Panc1 (cell line): ENCODE results near the gene ZNF521. TPM values are rescaled to one million over a fixed set of nuclear protein-coding genes. Genes with fewer than 3 reads are reported as not detected.

Experiments used
- ATAC-seq: fragments of 200-7000 bp; cut with Tn5 transposase; 2 replicates; pipeline ENCODE4 v1.9.1; 2020; ENCODE audit warnings: mild to moderate bottlenecking, moderate library complexity
- BruUV-seq: library from RNA; stranded (reverse); fragments of 400-500 nt; replicated peaks from 2 replicates; lab custom pipeline; 2021; lab: Mats Ljungman, UMichigan
- CTCF ChIA-PET: fragments of 300-600 bp; sonication (Branson Sonifier 250); formaldehyde crosslinking; loops from one replicate; lab custom pipeline; 2022; ENCODE audit warnings: antibody characterized with exemption; lab: Charles Lee
- POLR2A ChIA-PET: fragments of 300-600 bp; sonication (Branson Sonifier 250); formaldehyde crosslinking; loops from one replicate; lab custom pipeline; 2022; ENCODE audit warnings: antibody characterized with exemption; lab: Charles Lee
- DNase-seq: peaks from one replicate; pipeline ENCODE4 v3.0.0-alpha.2; 2010; ENCODE audit warnings: low read depth, low spot score
- H3K27ac ChIP-seq: 2 replicates; pipeline ENCODE4 v1.5.1; 2011; ENCODE audit warnings: mild to moderate bottlenecking, low read length, inconsistent platforms
- H3K27me3 ChIP-seq: fragments of 200-500 bp; sonication (Bioruptor generic); 2 replicates; pipeline ENCODE4 v1.6.0; 2014; ENCODE audit warnings: low read length, inconsistent platforms; ENCODE audit not compliant: control insufficient read depth, insufficient read depth
- H3K36me3 ChIP-seq: fragments of 200-500 bp; sonication (Bioruptor generic); 2 replicates; pipeline ENCODE4 v1.5.1; 2014; ENCODE audit warnings: inconsistent platforms, mild to moderate bottlenecking, low read length, moderate library complexity; ENCODE audit not compliant: control insufficient read depth, insufficient read depth
- H3K4me1 ChIP-seq: 2 replicates; pipeline ENCODE4 v1.5.1; 2011; ENCODE audit warnings: inconsistent platforms, mild to moderate bottlenecking, low read length, moderate library complexity; ENCODE audit not compliant: control insufficient read depth, insufficient read depth
- H3K4me3 ChIP-seq, 2 experiments: 2 replicates each; pipeline ENCODE4 v1.5.1; 2011 to 2012; ENCODE audit warnings: low read depth in 2 of 2, low read length in 2 of 2, mild to moderate bottlenecking in 2 of 2, inconsistent platforms in 1 of 2, moderate library complexity in 1 of 2
- H3K9me3 ChIP-seq: fragments of 200-500 bp; sonication (Bioruptor generic); 2 replicates; pipeline ENCODE4 v1.5.1; 2014; ENCODE audit warnings: low read depth, mild to moderate bottlenecking, inconsistent platforms, low read length, moderate library complexity; ENCODE audit not compliant: control insufficient read depth, insufficient read depth
- CTCF ChIP-seq: fragments of 450-650 bp; IDR thresholded peaks from 2 replicates; pipeline ENCODE4 v1.5.1; 2017; ENCODE audit warnings: mild to moderate bottlenecking
- POLR2AphosphoS5 ChIP-seq: IDR thresholded peaks from 2 replicates; pipeline ENCODE4 v1.6.1; 2012; ENCODE audit warnings: mild to moderate bottlenecking, low read depth, low read length, moderate library complexity
- REST ChIP-seq, 2 experiments: IDR thresholded peaks; 2 replicates each; pipeline ENCODE4 v1.6.1; 2011 to 2012; ENCODE audit warnings: low read depth in 2 of 2, control low read depth in 1 of 2, low read length in 1 of 2, mild to moderate bottlenecking in 1 of 2, moderate library complexity in 1 of 2; ENCODE audit not compliant: insufficient read depth in 1 of 2
- SIN3A ChIP-seq: IDR thresholded peaks from 2 replicates; pipeline ENCODE4 v1.6.1; 2012; ENCODE audit warnings: low read depth, mild to moderate bottlenecking, low read length, moderate library complexity, borderline replicate concordance; ENCODE audit not compliant: insufficient read depth
- TCF7L2 ChIP-seq: IDR thresholded peaks from 2 replicates; pipeline ENCODE4 v1.6.1; 2011; ENCODE audit warnings: mild to moderate bottlenecking, low read depth, low read length, inconsistent platforms
- in situ Hi-C: cut with HindIII; loops from 2 replicates; pipeline ENCODE4 v1.10.0; 2016; ENCODE audit warnings: low sequenced_read_pairs, low pct_unique_long_range_greater_than_20kb
- intact Hi-C: fragments of 100-400 bp; cut with micrococcal nuclease; formaldehyde crosslinking; loops from one replicate; pipeline ENCODE4 v1.10.0; 2022; ENCODE audit not compliant: unreplicated experiment
- total RNA-seq: library from RNA; stranded (reverse); gene quantifications from one replicate; pipeline ENCODE4 v1.2.1, GENCODE V29; 2021; ENCODE audit not compliant: unreplicated experiment

Gene ZNF521
- total RNA-seq, 1 experiment from 2014 or later = 0.15 TPM

- Histone ChIP-seq H3K27me3 (no peaks in the 10 kb centered on the region), H3K4me1 (no peaks in the 10 kb centered on the region), H3K4me3 (no peak overlapping the region), H3K9me3 (no peaks in the 10 kb centered on the region), H3K27ac (no peak overlapping the region), H3K36me3 (no peaks in the 10 kb centered on the region)
- in situ Hi-C loops = no loop called here
- intact Hi-C loops = no loop called here
- TF ChIP-seq SIN3A (no peak), TCF7L2 (no peak), POLR2AphosphoS5 (no peak), CTCF (no peak), REST (IDR thresholded peaks at IDR 0.05; ENCODE audit: insufficient read depth in 1 of 2, low read depth in 2 of 2, low read length in 1 of 2) (no peak)
- DNase-seq (no peak), ATAC-seq (no peak)
- CTCF ChIA-PET = no interaction called here
- BruUV-seq = no TSS peak
- POLR2A ChIA-PET = no interaction called here
Measured at GRCh38 chr18:25133879-25134278, 218.1 kb downstream of the ZNF521 start.

GRCh38 chr18:25132786-25133496 is 219.0 kb downstream of the ZNF521 start:
- no TSS peak for BruUV-seq
- DNase-seq = no peak
- in situ Hi-C loops (no loop called here), intact Hi-C loops (no loop called here)
- Histone ChIP-seq H3K9me3 (no peaks in the 10 kb centered on the region), H3K4me1 (no peaks in the 10 kb centered on the region), H3K27ac (no peak overlapping the region), H3K27me3 (no peaks in the 10 kb centered on the region), H3K36me3 (no peaks in the 10 kb centered on the region), H3K4me3 (no peak overlapping the region)
- CTCF ChIA-PET = no interaction called here
- POLR2A ChIA-PET = no interaction called here
- ATAC-seq = no peak
- TF ChIP-seq REST (IDR thresholded peaks at IDR 0.05; ENCODE audit: insufficient read depth in 1 of 2, low read depth in 2 of 2, low read length in 1 of 2) (no peak), CTCF (no peak), TCF7L2 (no peak), POLR2AphosphoS5 (no peak), SIN3A (no peak)
